Neural progenitor cell (in vitro differentiated cells): Measurements from ENCODE around the gene BPIFA2.

ENCODE experiments used
- EZH2 ChIP-seq: fragments of 200-600 bp; sonication (generic); IDR thresholded peaks from 2 replicates; pipeline ENCODE4 v1.6.1; 2017; ENCODE audit warnings: antibody characterized with exemption, mild to moderate bottlenecking, moderate library complexity
- TF ChIP-seq, protein P1 (sequence below): fragments of 200-600 bp; sonication (generic); IDR thresholded peaks from 2 replicates; pipeline ENCODE4 v1.5.1; 2017; ENCODE audit warnings: antibody characterized with exemption, mild to moderate bottlenecking

- no peak for TF ChIP-seq EZH2
- TF ChIP-seq, protein P1, sequence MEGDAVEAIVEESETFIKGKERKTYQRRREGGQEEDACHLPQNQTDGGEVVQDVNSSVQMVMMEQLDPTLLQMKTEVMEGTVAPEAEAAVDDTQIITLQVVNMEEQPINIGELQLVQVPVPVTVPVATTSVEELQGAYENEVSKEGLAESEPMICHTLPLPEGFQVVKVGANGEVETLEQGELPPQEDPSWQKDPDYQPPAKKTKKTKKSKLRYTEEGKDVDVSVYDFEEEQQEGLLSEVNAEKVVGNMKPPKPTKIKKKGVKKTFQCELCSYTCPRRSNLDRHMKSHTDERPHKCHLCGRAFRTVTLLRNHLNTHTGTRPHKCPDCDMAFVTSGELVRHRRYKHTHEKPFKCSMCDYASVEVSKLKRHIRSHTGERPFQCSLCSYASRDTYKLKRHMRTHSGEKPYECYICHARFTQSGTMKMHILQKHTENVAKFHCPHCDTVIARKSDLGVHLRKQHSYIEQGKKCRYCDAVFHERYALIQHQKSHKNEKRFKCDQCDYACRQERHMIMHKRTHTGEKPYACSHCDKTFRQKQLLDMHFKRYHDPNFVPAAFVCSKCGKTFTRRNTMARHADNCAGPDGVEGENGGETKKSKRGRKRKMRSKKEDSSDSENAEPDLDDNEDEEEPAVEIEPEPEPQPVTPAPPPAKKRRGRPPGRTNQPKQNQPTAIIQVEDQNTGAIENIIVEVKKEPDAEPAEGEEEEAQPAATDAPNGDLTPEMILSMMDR = no peak
Observed at GRCh38 chr20:33175123-33175522, 7.2 kb downstream of the BPIFA2 start.
